HG03060 (cell line): ENCODE measurements around the gene PPIC.

Experiments
- ATAC-seq: cut with Tn5 transposase; IDR thresholded peaks from one replicate; pipeline ENCODE4 v1.9.1; 2021; ENCODE audit warnings: low read depth, moderate number of reproducible peaks; ENCODE audit not compliant: unreplicated experiment

Gene PPIC

GRCh38 chr5:123036391-123037103 is at the start of gene PPIC:
TSS of gene PPIC (minus strand) at chr5:123036725. CDS start at chr5:123036625, 100 bp downstream.
- ATAC-seq: no peak

GRCh38 chr5:123085638-123086286 is 49.2 kb upstream of the PPIC start:
- no peak for ATAC-seq

GRCh38 chr5:123084730-123085605 is 48.4 kb upstream of the PPIC start:
- no peak for ATAC-seq

GRCh38 chr5:123083298-123083697 is 46.8 kb upstream of the PPIC start:
- no peak for ATAC-seq

GRCh38 chr5:123080215-123080614 is 43.7 kb upstream of the PPIC start:
- ATAC-seq: no peak

GRCh38 chr5:123075521-123076163 is 39.1 kb upstream of the PPIC start:
- no peak for ATAC-seq

GRCh38 chr5:123068368-123068938 is 31.9 kb upstream of the PPIC start:
- ATAC-seq: no peak

GRCh38 chr5:123066016-123066415 is 29.5 kb upstream of the PPIC start:
- ATAC-seq: no peak

GRCh38 chr5:123059455-123059854 is 22.9 kb upstream of the PPIC start:
- no peak for ATAC-seq

- no peak for ATAC-seq
Measured at GRCh38 chr5:123051206-123051605, 14.7 kb upstream of the PPIC start.

GRCh38 chr5:123047706-123048105 is 11.2 kb upstream of the PPIC start:
- no peak for ATAC-seq

GRCh38 chr5:123046222-123046621 is 9.7 kb upstream of the PPIC start:
- no peak for ATAC-seq

- no peak for ATAC-seq
Measured at GRCh38 chr5:123044926-123045617, 8.5 kb upstream of the PPIC start.

- ATAC-seq: no peak
Measured at GRCh38 chr5:123039673-123040072, 3.1 kb upstream of the PPIC start.

GRCh38 chr5:123037104-123037418 is 536 bp upstream of the PPIC start:
- no peak for ATAC-seq

GRCh38 chr5:123035918-123036390 is 571 bp downstream of the PPIC start:
- ATAC-seq: no peak

GRCh38 chr5:123035360-123035917 is 1.1 kb downstream of the PPIC start:
- ATAC-seq: no peak

- ATAC-seq: no peak
Measured at GRCh38 chr5:123033157-123033671, 3.3 kb downstream of the PPIC start.

GRCh38 chr5:123028222-123028621 is 8.3 kb downstream of the PPIC start:
- ATAC-seq: no peak
